Measurements from ENCODE around the gene GGN. TPM values are rescaled to one million over a fixed set of nuclear protein-coding genes. Genes with fewer than 3 reads are reported as not detected.

GGN gene
- total RNA-seq, 1 donor from 2014 or later = 3.3 TPM

- no peaks in the 10 kb centered on the region for H3K4me1 Mint-ChIP-seq (ENCODE audit: low read depth)
- peaks cover 13% of the 10 kb centered on the region for H3K36me3 Mint-ChIP-seq (ENCODE audit: insufficient read depth)
- H3K4me3 Mint-ChIP-seq (ENCODE audit: low read depth) = no peak overlapping the region
- no peak overlapping the region for H3K27ac Mint-ChIP-seq
- peaks cover 31% of the 10 kb centered on the region for H3K27me3 Mint-ChIP-seq
- TF ChIP-seq CTCF (IDR thresholded peaks at IDR 0.05; ENCODE audit: unreplicated experiment) = no peak
- peaks cover under 1% of the 10 kb centered on the region for H3K9me3 Mint-ChIP-seq (ENCODE audit: low read depth)
- no peak for DNase-seq (ENCODE audit: low spot score, unreplicated experiment)
Measured at GRCh38 chr19:38399081-38399480, 11.2 kb upstream of the GGN start.

- no peak for DNase-seq (ENCODE audit: low spot score, unreplicated experiment)
- Mint-ChIP-seq H3K36me3 (ENCODE audit: insufficient read depth) (peaks cover 28% of the 10 kb centered on the region), H3K4me3 (ENCODE audit: low read depth) (no peak overlapping the region), H3K27me3 (peaks cover 34% of the 10 kb centered on the region), H3K9me3 (ENCODE audit: low read depth) (peaks cover 3% of the 10 kb centered on the region), H3K4me1 (ENCODE audit: low read depth) (peaks cover 2% of the 10 kb centered on the region), H3K27ac (no peak overlapping the region)
- TF ChIP-seq CTCF (IDR thresholded peaks at IDR 0.05; ENCODE audit: unreplicated experiment) = no peak
Measured at GRCh38 chr19:38395381-38396114, 7.7 kb upstream of the GGN start.

GRCh38 chr19:38394488-38394887 lies 6.7 kb upstream of the GGN start:
- H3K27me3 Mint-ChIP-seq = peaks cover 24% of the 10 kb centered on the region
- no peak for DNase-seq (ENCODE audit: low spot score, unreplicated experiment)
- peaks cover 3% of the 10 kb centered on the region for H3K9me3 Mint-ChIP-seq (ENCODE audit: low read depth)

GRCh38 chr19:38392707-38393308 lies 5.0 kb upstream of the GGN start:
- Mint-ChIP-seq H3K4me3 (ENCODE audit: low read depth) (no peak overlapping the region), H3K27ac (no peak overlapping the region), H3K36me3 (ENCODE audit: insufficient read depth) (peaks cover 28% of the 10 kb centered on the region), H3K27me3 (peaks cover 17% of the 10 kb centered on the region), H3K9me3 (ENCODE audit: low read depth) (peaks cover 3% of the 10 kb centered on the region), H3K4me1 (ENCODE audit: low read depth) (peaks cover 8% of the 10 kb centered on the region)
- DNase-seq (ENCODE audit: low spot score, unreplicated experiment) = no peak
- TF ChIP-seq CTCF (IDR thresholded peaks at IDR 0.05; ENCODE audit: unreplicated experiment) = no peak

More at GRCh38 chr19:38394488-38394887, 6.7 kb upstream of the GGN start:
- Mint-ChIP-seq H3K4me3 (ENCODE audit: low read depth) (no peak overlapping the region), H3K4me1 (ENCODE audit: low read depth) (peaks cover 5% of the 10 kb centered on the region), H3K27ac (no peak overlapping the region), H3K36me3 (ENCODE audit: insufficient read depth) (peaks cover 28% of the 10 kb centered on the region)
- no peak for TF ChIP-seq CTCF (IDR thresholded peaks at IDR 0.05; ENCODE audit: unreplicated experiment)

- no peak overlapping the region for H3K4me3 Mint-ChIP-seq (ENCODE audit: low read depth)
- H3K4me1 Mint-ChIP-seq (ENCODE audit: low read depth) = peaks cover 11% of the 10 kb centered on the region
- no peak overlapping the region for H3K27ac Mint-ChIP-seq
- TF ChIP-seq CTCF (IDR thresholded peaks at IDR 0.05; ENCODE audit: unreplicated experiment) = no peak
- H3K9me3 Mint-ChIP-seq (ENCODE audit: low read depth) = peaks cover 3% of the 10 kb centered on the region
- DNase-seq (ENCODE audit: low spot score, unreplicated experiment) = no peak
- peaks cover 31% of the 10 kb centered on the region for H3K36me3 Mint-ChIP-seq (ENCODE audit: insufficient read depth)
- peaks cover 18% of the 10 kb centered on the region for H3K27me3 Mint-ChIP-seq
Measured at GRCh38 chr19:38391911-38392464, 4.2 kb upstream of the GGN start.
